SU-DHL-6 (cell line): ENCODE data around the gene CADM2.

ENCODE experiments used
- EZH2phosphoT487 ChIP-seq: fragments of 200-600 bp; sonication (generic), shearing (Covaris generic); conservative IDR thresholded peaks from 2 replicates; pipeline ENCODE4 v1.6.1; 2018; ENCODE audit warnings: mild to moderate bottlenecking, antibody characterized with exemption, low read length, moderate library complexity, mixed read lengths
- TF ChIP-seq, protein P1 (sequence below): fragments of 200-600 bp; sonication (generic); IDR thresholded peaks from one replicate; pipeline ENCODE4 v1.5.1; 2017; ENCODE audit warnings: antibody characterized with exemption, mild to moderate bottlenecking, low read length, moderate library complexity; ENCODE audit not compliant: insufficient read depth, poor library complexity, severe bottlenecking

DNA sequence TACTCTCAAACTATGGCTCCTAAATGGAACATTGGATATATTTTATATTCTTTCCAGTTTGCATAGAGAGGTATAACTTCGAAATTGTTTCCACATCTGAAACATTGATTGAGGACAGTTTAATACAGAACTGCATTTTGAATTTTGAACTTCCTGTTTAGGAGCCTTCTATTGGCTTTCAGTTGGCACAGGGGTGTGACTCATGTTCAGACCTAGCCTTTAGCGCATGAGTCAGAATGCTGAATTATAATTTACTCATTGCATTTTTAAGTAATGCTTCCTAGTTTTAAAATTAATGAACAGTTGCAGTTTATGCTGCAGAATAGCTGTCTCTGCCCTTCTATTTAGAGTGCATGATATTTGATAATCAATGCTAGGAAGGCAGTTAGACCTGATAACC lies 751.7 kb downstream of the CADM2 start:
- TF ChIP-seq EZH2phosphoT487 = no peak
- TF ChIP-seq, protein P1, sequence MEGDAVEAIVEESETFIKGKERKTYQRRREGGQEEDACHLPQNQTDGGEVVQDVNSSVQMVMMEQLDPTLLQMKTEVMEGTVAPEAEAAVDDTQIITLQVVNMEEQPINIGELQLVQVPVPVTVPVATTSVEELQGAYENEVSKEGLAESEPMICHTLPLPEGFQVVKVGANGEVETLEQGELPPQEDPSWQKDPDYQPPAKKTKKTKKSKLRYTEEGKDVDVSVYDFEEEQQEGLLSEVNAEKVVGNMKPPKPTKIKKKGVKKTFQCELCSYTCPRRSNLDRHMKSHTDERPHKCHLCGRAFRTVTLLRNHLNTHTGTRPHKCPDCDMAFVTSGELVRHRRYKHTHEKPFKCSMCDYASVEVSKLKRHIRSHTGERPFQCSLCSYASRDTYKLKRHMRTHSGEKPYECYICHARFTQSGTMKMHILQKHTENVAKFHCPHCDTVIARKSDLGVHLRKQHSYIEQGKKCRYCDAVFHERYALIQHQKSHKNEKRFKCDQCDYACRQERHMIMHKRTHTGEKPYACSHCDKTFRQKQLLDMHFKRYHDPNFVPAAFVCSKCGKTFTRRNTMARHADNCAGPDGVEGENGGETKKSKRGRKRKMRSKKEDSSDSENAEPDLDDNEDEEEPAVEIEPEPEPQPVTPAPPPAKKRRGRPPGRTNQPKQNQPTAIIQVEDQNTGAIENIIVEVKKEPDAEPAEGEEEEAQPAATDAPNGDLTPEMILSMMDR = no peak
